ENCODE measurements around the gene CELA1. TPM values are rescaled to one million over a fixed set of nuclear protein-coding genes. Genes with fewer than 3 reads are reported as not detected.

Gene CELA1
- total RNA-seq, 2 donors from 2014 or later: not detected

GRCh38 chr12:51281202-51281924 is 65.1 kb downstream of the CELA1 start:
- no peak overlapping the region for H3K27ac ChIP-seq
- no peaks in the 10 kb centered on the region for H3K27me3 ChIP-seq (replicated peaks; ENCODE audit: insufficient read depth)
- TF ChIP-seq POLR2AphosphoS5 (IDR thresholded peaks at IDR 0.05): no peak
- no peak for TF ChIP-seq CTCF (IDR thresholded peaks at IDR 0.05)
- H3K4me1 ChIP-seq (replicated peaks): no peaks in the 10 kb centered on the region
- WGBS: 92% methylated on average over 4 of the region's 4 CpGs
- H3K9me3 ChIP-seq: no peaks in the 10 kb centered on the region
- intact Hi-C loops (cut with DNase I): no loop called here
- H3K36me3 ChIP-seq: no peaks in the 10 kb centered on the region
- H3K4me3 ChIP-seq: no peak overlapping the region
- no peak for DNase-seq (ENCODE audit: low spot score)

Other genes with a start within 250 kb of the CELA1 start
- 10 to 100 TPM; 11.5 to 21.0 TPM for gene TFCP2, start 173.5 kb downstream of the CELA1 start, total RNA-seq
- gene POU6F1, start 128.6 kb downstream of the CELA1 start, total RNA-seq: 10 to 100 TPM; 13.5 to 17.2 TPM
- gene DAZAP2, start 107.9 kb downstream of the CELA1 start, total RNA-seq: 100 to 1,000 TPM; 299 to 374 TPM
- gene SMAGP, start 76.3 kb downstream of the CELA1 start, total RNA-seq: 10 to 100 TPM; 10.7 to 15.4 TPM
- gene BIN2, start 22.5 kb downstream of the CELA1 start, total RNA-seq: 1 to 10 TPM; 2.6 to 5.5 TPM
- gene GALNT6, start 44.7 kb upstream of the CELA1 start, total RNA-seq: 1 to 10 TPM; 1.1 to 4.6 TPM
- gene SLC4A8, start 78.2 kb upstream of the CELA1 start, total RNA-seq: 10 to 100 TPM in 1 of 2 donors, under 1 TPM in 1; 0.50 to 10.5 TPM
- 10 to 100 TPM in 1 of 2 donors, 1 to 10 TPM in 1; 7.6 to 10.4 TPM for gene SCN8A, start 244.6 kb upstream of the CELA1 start, total RNA-seq